ENCODE data around the gene EVL. TPM values are rescaled to one million over a fixed set of nuclear protein-coding genes. Genes with fewer than 3 reads are reported as not detected.

The EVL gene
- total RNA-seq, 1 experiment from 2014 or later: 82.9 TPM

DNA sequence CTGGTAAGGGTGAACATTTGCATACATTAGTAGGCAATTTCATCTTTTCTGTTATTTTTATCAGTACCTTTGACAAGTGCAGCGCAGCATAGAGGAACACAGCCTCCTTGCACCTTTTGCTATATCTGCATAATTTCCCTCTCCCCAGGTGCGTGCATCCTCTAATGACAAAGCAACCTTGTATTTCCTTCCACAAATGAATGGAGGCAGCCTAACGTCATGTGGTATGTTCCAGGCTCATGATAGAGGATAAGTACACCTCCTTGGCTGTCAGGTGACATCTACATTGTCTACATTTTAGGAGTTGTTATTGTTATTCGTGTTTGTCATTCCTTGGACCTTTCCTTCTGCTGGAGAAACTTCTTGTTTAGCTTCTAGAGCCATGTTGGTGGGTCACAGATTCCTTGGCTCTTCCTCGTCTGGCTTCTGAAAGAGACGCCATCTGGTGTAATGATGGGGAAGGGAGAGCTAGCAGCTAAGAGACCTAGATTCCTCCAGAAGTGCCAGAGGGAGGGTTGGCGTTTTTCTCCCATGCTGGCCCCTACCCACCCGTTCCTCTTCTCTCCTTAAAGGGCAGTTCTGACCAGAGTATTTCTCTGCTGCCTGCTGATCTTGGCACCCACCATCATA lies 37.0 kb downstream of the EVL start:
- TF ChIP-seq, protein P1, sequence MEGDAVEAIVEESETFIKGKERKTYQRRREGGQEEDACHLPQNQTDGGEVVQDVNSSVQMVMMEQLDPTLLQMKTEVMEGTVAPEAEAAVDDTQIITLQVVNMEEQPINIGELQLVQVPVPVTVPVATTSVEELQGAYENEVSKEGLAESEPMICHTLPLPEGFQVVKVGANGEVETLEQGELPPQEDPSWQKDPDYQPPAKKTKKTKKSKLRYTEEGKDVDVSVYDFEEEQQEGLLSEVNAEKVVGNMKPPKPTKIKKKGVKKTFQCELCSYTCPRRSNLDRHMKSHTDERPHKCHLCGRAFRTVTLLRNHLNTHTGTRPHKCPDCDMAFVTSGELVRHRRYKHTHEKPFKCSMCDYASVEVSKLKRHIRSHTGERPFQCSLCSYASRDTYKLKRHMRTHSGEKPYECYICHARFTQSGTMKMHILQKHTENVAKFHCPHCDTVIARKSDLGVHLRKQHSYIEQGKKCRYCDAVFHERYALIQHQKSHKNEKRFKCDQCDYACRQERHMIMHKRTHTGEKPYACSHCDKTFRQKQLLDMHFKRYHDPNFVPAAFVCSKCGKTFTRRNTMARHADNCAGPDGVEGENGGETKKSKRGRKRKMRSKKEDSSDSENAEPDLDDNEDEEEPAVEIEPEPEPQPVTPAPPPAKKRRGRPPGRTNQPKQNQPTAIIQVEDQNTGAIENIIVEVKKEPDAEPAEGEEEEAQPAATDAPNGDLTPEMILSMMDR (conservative IDR thresholded peaks at IDR 0.05; ENCODE audit: low read depth, low read length): 0 out of 2 replicates have a peak, but pooled peaks have one; percentile 10
- TF ChIP-seq EZH2 (IDR thresholded peaks at IDR 0.05; ENCODE audit: borderline replicate concordance, low read depth, low read length, poor library complexity, severe bottlenecking): no peak
- DNase-seq (ENCODE audit: low spot score): no peak
- POLR2A ChIA-PET (ENCODE audit: low non-redundant PET): no interaction called here
- intact Hi-C loops (cut with micrococcal nuclease; ENCODE audit: unreplicated experiment): no loop called here
- BruUV-seq (replicated peaks): no TSS peak
- Histone ChIP-seq H3K4me3 (ENCODE audit: low read depth, low read length, poor library complexity, severe bottlenecking) (no peak overlapping the region), H3K27me3 (replicated peaks; ENCODE audit: insufficient read depth, low read depth, low read length, poor library complexity) (no peaks in the 10 kb centered on the region), H3K36me3 (ENCODE audit: insufficient read depth, low read length, poor library complexity, severe bottlenecking) (no peaks in the 10 kb centered on the region), H3K4me1 (ENCODE audit: insufficient read depth, low read length, poor library complexity, severe bottlenecking) (peaks cover 13% of the 10 kb centered on the region), H3K27ac (ENCODE audit: low read depth, low read length, poor library complexity, severe bottlenecking) (no peak overlapping the region), H3K9me3 (ENCODE audit: low read depth, low read length, poor library complexity, severe bottlenecking) (no peaks in the 10 kb centered on the region)
- CTCF ChIA-PET: no interaction called here

DNA sequence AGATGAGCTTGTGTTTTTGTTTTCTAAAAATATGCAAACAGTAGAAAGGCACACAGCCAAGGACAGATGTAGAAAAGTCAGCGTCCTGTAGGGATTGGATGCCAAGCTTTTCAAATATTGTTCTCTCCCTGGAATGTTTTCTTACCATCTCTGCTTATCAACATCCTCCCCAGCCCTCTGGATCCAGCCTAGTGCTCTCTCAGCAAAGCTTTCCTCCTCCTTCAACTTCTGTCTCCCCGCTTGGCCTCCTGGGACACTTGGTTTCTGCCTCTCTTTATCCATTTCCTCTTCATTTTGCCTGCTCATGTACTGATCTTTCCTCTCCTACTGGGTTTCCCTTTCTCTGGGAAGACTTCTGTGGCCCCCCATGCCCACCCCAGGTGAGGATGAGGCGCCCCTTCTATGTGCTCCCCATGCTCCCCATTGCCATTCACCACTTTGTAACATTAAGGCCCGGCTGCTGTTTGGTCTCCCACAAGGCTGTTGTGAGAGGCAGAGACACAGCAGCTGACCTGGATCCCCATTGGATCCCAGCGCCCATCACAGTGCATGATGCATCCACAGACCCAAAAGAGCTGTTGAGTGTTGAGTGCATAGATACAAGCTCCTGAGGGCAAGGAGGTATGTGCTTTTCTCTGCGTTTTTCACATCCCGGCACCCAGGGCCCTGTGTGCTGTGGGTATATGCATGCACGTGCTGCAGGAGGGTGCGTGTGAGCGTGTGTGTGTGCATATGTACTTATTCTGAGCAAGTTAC lies 38.2 kb downstream of the EVL start:
- Histone ChIP-seq H3K27ac (ENCODE audit: low read depth, low read length, poor library complexity, severe bottlenecking) (no peak overlapping the region), H3K4me3 (ENCODE audit: low read depth, low read length, poor library complexity, severe bottlenecking) (no peak overlapping the region), H3K27me3 (replicated peaks; ENCODE audit: insufficient read depth, low read depth, low read length, poor library complexity) (no peaks in the 10 kb centered on the region), H3K4me1 (ENCODE audit: insufficient read depth, low read length, poor library complexity, severe bottlenecking) (peaks cover 13% of the 10 kb centered on the region), H3K9me3 (ENCODE audit: low read depth, low read length, poor library complexity, severe bottlenecking) (no peaks in the 10 kb centered on the region), H3K36me3 (ENCODE audit: insufficient read depth, low read length, poor library complexity, severe bottlenecking) (no peaks in the 10 kb centered on the region)
- intact Hi-C loops (cut with micrococcal nuclease; ENCODE audit: unreplicated experiment): no loop called here
- ChIA-PET CTCF (interaction anchor here (0.7 kb wide), 1 partner anchor 42 kb away, joined by 3 read pairs; no protein-coding TSS in a partner anchor), POLR2A (ENCODE audit: low non-redundant PET) (no interaction called here)
- TF ChIP-seq, protein P1 (conservative IDR thresholded peaks at IDR 0.05; ENCODE audit: low read depth, low read length): no peak
- no peak for TF ChIP-seq EZH2 (IDR thresholded peaks at IDR 0.05; ENCODE audit: borderline replicate concordance, low read depth, low read length, poor library complexity, severe bottlenecking)
- no TSS peak for BruUV-seq (replicated peaks)
- DNase-seq (ENCODE audit: low spot score): no peak

- no peaks in the 10 kb centered on the region for H3K27me3 ChIP-seq (replicated peaks; ENCODE audit: insufficient read depth, low read depth, low read length, poor library complexity)
- ChIA-PET POLR2A (ENCODE audit: low non-redundant PET) (no interaction called here), CTCF (no interaction called here)
- no peaks in the 10 kb centered on the region for H3K9me3 ChIP-seq (ENCODE audit: low read depth, low read length, poor library complexity, severe bottlenecking)
- DNase-seq (ENCODE audit: low spot score): no peak
- H3K36me3 ChIP-seq (ENCODE audit: insufficient read depth, low read length, poor library complexity, severe bottlenecking): no peaks in the 10 kb centered on the region
- no TSS peak for BruUV-seq (replicated peaks)
- no peak overlapping the region for H3K27ac ChIP-seq (ENCODE audit: low read depth, low read length, poor library complexity, severe bottlenecking)
- H3K4me1 ChIP-seq (ENCODE audit: insufficient read depth, low read length, poor library complexity, severe bottlenecking): peaks cover 13% of the 10 kb centered on the region
- H3K4me3 ChIP-seq (ENCODE audit: low read depth, low read length, poor library complexity, severe bottlenecking): no peak overlapping the region
- no peak for TF ChIP-seq EZH2 (IDR thresholded peaks at IDR 0.05; ENCODE audit: borderline replicate concordance, low read depth, low read length, poor library complexity, severe bottlenecking)
- intact Hi-C loops (cut with micrococcal nuclease; ENCODE audit: unreplicated experiment): no loop called here
Measured at GRCh38 chr14:100104006-100104352, 38.8 kb downstream of the EVL start.
